ENCODE measurements around the gene NSUN4. TPM values are rescaled to one million over a fixed set of nuclear protein-coding genes. Genes with fewer than 3 reads are reported as not detected.
"Not testable (repeated sequence)": the region's sequence is repeated elsewhere in the genome, so short reads cannot be mapped to it uniquely, and the experiment has no call there.

NSUN4 gene
- total RNA-seq, 2 donors from 2014 or later, result 16.8 to 22.1 TPM

DNA sequence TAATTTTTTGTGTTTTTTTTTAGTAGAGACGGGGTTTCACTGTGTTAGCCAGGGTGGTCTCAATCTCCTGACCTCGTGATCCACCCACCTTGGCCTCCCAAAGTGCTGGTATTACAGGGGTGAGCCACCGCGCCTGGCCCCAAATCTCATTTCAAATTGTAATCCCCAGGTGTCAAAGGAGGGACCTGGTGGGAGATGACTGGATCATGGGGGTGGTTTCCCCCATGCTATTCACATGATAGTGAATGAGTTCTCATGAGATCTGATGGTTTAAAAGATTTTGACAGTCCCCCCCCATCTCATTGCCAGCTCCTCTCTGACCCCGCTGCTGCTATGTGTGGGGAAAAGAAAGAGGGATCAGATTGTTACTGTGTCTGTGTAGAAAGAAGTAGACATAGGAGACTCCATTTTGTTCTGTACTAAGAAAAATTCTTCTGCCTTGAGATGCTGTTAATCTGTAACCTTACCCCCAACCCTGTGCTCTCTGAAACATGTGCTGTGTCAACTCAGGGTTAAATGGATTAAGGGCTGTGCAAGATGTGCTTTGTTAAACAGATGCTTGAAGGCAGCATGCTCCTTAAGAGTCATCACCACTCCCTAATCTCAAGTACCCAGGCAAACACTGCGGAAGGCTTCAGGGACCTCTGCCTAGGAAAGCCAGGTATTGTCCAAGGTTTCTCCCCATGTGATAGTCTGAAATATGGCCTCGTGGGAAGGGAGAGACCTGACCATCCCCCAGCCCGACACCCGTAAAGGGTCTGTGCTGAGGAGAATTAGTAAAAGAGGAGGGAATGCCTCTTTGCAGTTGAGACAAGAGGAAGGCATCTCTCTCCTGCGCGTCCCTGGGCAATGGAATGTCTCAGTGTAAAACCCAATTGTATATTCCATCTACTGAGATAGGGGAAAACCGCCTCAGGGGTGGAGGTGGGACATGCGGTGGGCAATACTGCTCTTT, 20.4 kb upstream of the NSUN4 start:
- DNase-seq; ATAC-seq; intact Hi-C loops (cut with DNase I, micrococcal nuclease): not testable (repeated sequence)

- DNase-seq; intact Hi-C loops (cut with DNase I, micrococcal nuclease); ATAC-seq: not testable (repeated sequence)
Observed at GRCh38 chr1:46322191-46322590, 18.4 kb upstream of the NSUN4 start.

DNA sequence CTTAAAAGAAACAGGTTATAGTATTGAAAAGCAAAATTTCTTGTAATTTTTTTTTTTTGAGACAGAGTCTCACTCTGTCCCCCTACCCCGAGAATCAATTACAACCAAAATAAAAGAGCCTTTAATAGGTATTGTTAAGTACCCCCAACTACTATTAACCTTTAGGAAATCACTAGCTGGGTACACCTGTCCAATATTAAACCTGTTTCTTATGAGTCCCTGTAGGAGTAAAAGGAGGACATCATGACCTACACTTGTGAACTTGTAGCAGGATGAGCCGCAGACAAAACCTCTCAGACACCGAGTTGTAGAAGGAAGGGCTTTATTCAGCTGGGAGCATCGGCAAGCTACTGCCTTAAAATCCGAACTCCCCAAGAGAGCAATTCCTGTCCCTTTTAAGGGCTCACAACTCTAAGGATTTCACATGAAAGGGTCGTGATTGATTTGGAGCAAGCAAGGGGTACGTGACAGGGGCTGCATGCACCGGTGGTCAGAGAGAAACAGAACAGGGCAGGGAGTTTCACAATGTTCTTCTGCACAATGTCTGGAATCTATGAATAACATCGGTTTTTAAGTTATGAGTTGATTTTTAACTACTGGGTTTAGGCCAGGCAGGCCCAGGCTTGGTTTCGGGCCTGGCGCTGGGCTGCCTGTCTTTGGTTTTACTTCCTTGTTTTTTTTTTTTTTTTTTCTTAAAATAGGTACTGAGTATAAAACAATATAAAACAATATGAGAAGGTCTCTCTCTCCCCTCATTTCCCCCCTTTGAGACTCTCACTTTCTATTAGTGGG, 15.1 kb upstream of the NSUN4 start:
- DNase-seq; ATAC-seq; intact Hi-C loops (cut with DNase I, micrococcal nuclease): not testable (repeated sequence)

DNA sequence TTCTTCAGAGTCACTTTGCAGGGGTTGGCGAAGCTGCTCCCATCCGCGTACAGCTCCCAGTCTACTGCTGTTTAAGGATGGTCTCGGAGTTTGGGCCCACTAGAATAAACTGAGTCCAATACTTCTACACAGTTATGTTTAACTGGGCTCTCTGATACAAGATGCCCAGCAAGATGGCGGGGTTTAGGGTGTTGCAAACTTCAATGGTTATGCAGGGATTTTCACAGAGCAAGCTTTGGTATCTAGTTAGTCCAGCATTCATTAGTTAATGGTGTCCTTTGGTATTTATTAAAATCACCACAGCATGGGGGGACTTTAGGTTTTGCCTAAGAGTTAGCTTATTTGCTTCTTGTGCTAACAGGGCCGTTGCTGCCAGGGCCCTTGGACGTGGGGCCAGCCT, 12.4 kb upstream of the NSUN4 start:
- DNase-seq; intact Hi-C loops (cut with DNase I, micrococcal nuclease); ATAC-seq: not testable (repeated sequence)

- DNase-seq; intact Hi-C loops (cut with DNase I, micrococcal nuclease); ATAC-seq: not testable (repeated sequence)
Observed at GRCh38 chr1:46329807-46330206, 10.8 kb upstream of the NSUN4 start.

- intact Hi-C loops (cut with DNase I, micrococcal nuclease); ATAC-seq; DNase-seq: not testable (repeated sequence)
Observed at GRCh38 chr1:46330381-46330780, 10.2 kb upstream of the NSUN4 start.

DNA sequence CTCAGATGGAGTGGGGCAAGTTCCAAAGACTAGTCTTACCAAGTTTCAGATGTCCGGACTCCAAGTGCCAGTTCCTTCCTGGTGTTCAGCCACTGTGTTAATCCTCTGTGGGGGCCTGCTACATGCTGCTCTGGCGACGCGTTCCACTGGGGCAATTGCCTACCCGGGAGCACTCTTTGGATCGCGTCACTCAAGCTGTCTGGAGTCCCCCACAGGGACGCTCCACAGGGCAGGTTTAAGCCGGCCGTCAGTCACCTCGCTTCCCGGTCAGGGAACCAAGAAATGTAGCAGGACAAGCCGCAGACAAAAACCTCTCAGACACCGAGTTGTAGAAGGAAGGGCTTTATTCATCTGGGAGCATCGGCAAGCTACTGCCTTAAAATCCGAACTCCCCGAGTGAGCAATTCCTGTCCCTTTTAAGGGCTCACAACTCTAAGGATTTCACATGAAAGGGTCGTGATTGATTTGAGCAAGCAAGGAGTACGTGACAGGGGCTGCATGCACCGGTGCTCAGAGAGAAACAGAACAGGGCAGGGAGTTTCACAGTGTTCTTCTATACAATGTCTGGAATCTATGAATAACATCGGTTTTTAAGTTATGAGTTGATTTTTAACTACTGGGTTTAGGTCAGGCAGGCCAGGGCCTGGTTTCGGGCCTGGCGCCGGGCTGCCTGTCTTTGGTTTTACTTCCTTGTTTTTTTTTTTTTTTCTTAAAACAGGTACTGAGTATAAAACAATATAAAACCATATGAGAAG, 8.6 kb upstream of the NSUN4 start:
- intact Hi-C loops (cut with DNase I, micrococcal nuclease); ATAC-seq; DNase-seq: not testable (repeated sequence)

GRCh38 chr1:46333300-46334029, 7.1 kb upstream of the NSUN4 start:
- intact Hi-C loops (cut with DNase I, micrococcal nuclease), result no loop called here
- no peak for DNase-seq
- ATAC-seq, result peak; percentile 96

DNA sequence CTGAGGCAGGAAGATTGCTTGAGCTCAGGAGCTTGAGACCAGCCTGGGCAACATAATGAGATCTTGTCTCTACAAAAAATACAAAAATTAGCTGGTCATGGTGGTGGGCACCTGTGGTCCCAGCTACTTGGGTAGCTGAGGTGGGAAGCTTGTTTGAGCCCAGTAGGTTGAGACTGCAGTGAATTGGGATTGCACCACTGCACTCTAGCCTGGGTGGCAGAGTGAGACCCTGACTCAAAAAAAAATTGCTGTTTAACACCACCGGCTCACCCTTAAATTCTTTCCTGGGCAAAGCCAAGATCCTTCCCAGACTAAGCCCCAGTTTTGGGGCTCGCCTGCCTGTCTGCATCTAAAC, 6.6 kb upstream of the NSUN4 start:
- DNase-seq (no peak), ATAC-seq (no peak)
- intact Hi-C loops (cut with DNase I, micrococcal nuclease), result no loop called here

DNA sequence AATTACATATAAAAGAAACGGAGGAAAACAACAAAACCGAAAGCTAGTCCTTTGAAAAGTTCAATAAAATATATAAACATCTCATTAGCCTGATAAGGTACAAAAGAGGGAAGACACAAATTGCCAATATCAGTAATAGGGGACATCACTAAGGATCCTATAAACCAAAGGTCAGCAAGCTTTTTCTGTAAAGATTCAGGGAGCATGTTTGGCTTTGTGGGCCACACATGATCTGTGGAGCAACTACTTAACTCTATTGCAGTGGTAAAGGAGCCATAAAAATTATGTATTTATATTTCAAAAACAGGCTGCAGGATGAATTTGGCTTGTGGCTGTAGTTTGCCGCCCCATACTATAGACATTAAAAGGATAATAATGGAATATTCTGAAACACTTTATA, 5.5 kb upstream of the NSUN4 start:
- intact Hi-C loops (cut with DNase I, micrococcal nuclease), result no loop called here
- no peak for ATAC-seq

DNA sequence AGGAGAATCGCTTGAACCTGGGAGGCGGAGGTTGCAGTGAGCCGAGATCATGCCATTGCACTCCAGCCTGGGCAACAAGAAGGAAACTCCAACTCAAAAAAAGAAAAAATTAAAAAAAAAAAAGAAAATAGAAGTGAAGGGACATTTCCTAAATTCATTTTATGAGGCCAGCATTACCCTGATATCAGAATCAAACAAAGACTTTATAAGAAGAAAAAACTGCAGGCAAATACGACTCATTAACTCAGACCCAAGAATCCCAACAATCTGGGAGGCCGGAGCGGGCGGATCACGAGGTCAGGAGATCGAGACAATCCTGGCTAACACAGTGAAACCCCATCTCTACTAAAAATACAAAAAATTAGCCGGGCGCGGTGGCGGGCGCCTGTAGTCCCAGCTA, 3.2 kb upstream of the NSUN4 start:
- ATAC-seq, DNase-seq: not testable (repeated sequence)

More for the DNA sequence above, 5.5 kb upstream of the NSUN4 start:
- no peak for DNase-seq

GRCh38 chr1:46341222-46342083, 846 bp downstream of the NSUN4 start:
- no peak for ATAC-seq
- DNase-seq, result peak in 1 of 2 donors; percentile 31
- intact Hi-C loops (cut with DNase I, micrococcal nuclease), result no loop called here

More for the DNA sequence above, 3.2 kb upstream of the NSUN4 start:
- intact Hi-C loops (cut with DNase I, micrococcal nuclease), result not testable (repeated sequence)

GRCh38 chr1:46342084-46342656, 1.6 kb downstream of the NSUN4 start:
- ATAC-seq, result no peak
- intact Hi-C loops (cut with DNase I, micrococcal nuclease), result no loop called here
- no peak for DNase-seq

GRCh38 chr1:46342677-46343350, 2.2 kb downstream of the NSUN4 start:
- no peak for DNase-seq
- intact Hi-C loops (cut with DNase I, micrococcal nuclease), result no loop called here
- ATAC-seq, result no peak

- intact Hi-C loops (cut with DNase I, micrococcal nuclease), result no loop called here
- no peak for ATAC-seq
- DNase-seq, result no peak
Observed at GRCh38 chr1:46343351-46343695, 2.7 kb downstream of the NSUN4 start.

- ATAC-seq, result no peak
- DNase-seq, result no peak
- intact Hi-C loops (cut with DNase I, micrococcal nuclease), result no loop called here
Observed at GRCh38 chr1:46343705-46344104, 3.1 kb downstream of the NSUN4 start.

DNA sequence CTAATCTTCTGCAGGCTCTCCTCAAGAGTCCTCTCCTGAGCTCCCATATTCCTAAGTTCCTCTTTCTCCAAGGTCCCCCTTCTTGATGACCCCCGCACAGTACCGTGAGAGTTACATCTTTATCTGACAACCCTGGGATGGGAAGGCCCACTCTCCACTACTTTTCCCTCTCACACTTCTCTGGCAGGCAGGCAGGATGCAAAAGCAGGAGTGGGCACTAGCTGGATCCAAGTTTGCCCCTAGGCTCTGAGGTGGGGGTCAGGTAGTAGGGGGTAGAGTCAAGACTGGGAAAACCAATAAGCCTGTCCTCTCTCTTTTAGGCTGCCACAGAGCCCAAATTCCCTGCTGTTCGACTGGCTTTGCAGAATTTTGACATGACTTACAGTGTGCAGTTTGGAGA, 3.9 kb downstream of the NSUN4 start:
- DNase-seq (no peak), ATAC-seq (no peak)
- intact Hi-C loops (cut with DNase I, micrococcal nuclease), result no loop called here
